ENCODE results near the gene CRKL.

The CRKL gene

GRCh38 chr22:20877715-20878114, 39.5 kb upstream of the CRKL start:
- H3K4me3 ChIP-seq (ENCODE audit: low read depth, low read length): no peak overlapping the region
- POLR2A ChIA-PET: interaction anchor here (0.6 kb wide), 1 partner anchor 38 kb away, joined by 3 read pairs; no protein-coding TSS in a partner anchor
- TF ChIP-seq CTCF (IDR thresholded peaks at IDR 0.05; ENCODE audit: insufficient read depth, low read length, missing control alignments): no peak
- DNase-seq (ENCODE audit: low read depth, low spot score): no peak
- CTCF ChIA-PET: interaction anchor here (1.6 kb wide), 2 partner anchors 8 to 10 kb away, joined by 3 to 6 read pairs; no protein-coding TSS in a partner anchor

GRCh38 chr22:20881231-20881630, 36.0 kb upstream of the CRKL start:
- POLR2A ChIA-PET: no interaction called here
- TF ChIP-seq CTCF (IDR thresholded peaks at IDR 0.05; ENCODE audit: insufficient read depth, low read length, missing control alignments): no peak
- H3K4me3 ChIP-seq (ENCODE audit: low read depth, low read length): no peak overlapping the region
- CTCF ChIA-PET: interaction anchor here (0.8 to 2.5 kb wide), 2 partner anchors 11 to 72 kb away, joined by 3 to 9 read pairs; no protein-coding TSS in a partner anchor
- no peak for DNase-seq (ENCODE audit: low read depth, low spot score)

- ChIA-PET POLR2A (no interaction called here), CTCF (interaction anchor here (1.3 to 2.5 kb wide), 3 partner anchors 8 to 81 kb away, joined by 3 to 9 read pairs (median 5); no protein-coding TSS in a partner anchor)
- DNase-seq (ENCODE audit: low read depth, low spot score): no peak
- H3K4me3 ChIP-seq (ENCODE audit: low read depth, low read length): no peak overlapping the region
- no peak for TF ChIP-seq CTCF (IDR thresholded peaks at IDR 0.05; ENCODE audit: insufficient read depth, low read length, missing control alignments)
Observed at GRCh38 chr22:20881869-20882815, 35.1 kb upstream of the CRKL start.

GRCh38 chr22:20882855-20883254, 34.4 kb upstream of the CRKL start:
- DNase-seq (ENCODE audit: low read depth, low spot score): no peak
- no peak overlapping the region for H3K4me3 ChIP-seq (ENCODE audit: low read depth, low read length)
- POLR2A ChIA-PET: no interaction called here
- no peak for TF ChIP-seq CTCF (IDR thresholded peaks at IDR 0.05; ENCODE audit: insufficient read depth, low read length, missing control alignments)
- CTCF ChIA-PET: interaction anchor here (0.6 to 2.5 kb wide), 5 partner anchors 8 to 99 kb away, joined by 3 to 9 read pairs (median 3); partner anchors contain the start of gene LZTR1

GRCh38 chr22:20884454-20884853, 32.8 kb upstream of the CRKL start:
- ChIA-PET POLR2A (no interaction called here), CTCF (interaction anchor here (1.3 to 2.7 kb wide), 2 partner anchors 15 to 90 kb away, joined by 3 to 21 read pairs; no protein-coding TSS in a partner anchor)
- DNase-seq (ENCODE audit: low read depth, low spot score): no peak
- no peak overlapping the region for H3K4me3 ChIP-seq (ENCODE audit: low read depth, low read length)
- TF ChIP-seq CTCF (IDR thresholded peaks at IDR 0.05; ENCODE audit: insufficient read depth, low read length, missing control alignments): no peak

GRCh38 chr22:20885017-20885556, 32.1 kb upstream of the CRKL start:
- no peak for TF ChIP-seq CTCF (IDR thresholded peaks at IDR 0.05; ENCODE audit: insufficient read depth, low read length, missing control alignments)
- H3K4me3 ChIP-seq (ENCODE audit: low read depth, low read length): no peak overlapping the region
- no peak for DNase-seq (ENCODE audit: low read depth, low spot score)
- CTCF ChIA-PET: interaction anchor here (0.7 to 2.7 kb wide), 28 partner anchors 9 to 762 kb away, joined by 3 to 23 read pairs (median 6); partner anchors contain the start of gene LZTR1
- POLR2A ChIA-PET: interaction anchor here (0.5 to 1.4 kb wide), 2 partner anchors 97 to 1956 kb away, joined by 3 to 8 read pairs; partner anchors contain the start of gene LZTR1
